H1 (cell line): ENCODE results near the gene DRC3. TPM values are rescaled to one million over a fixed set of nuclear protein-coding genes. Genes with fewer than 3 reads are reported as not detected.

ENCODE experiments used
- CTCF ChIA-PET: fragments of 300-600 bp; sonication (Branson Sonifier 250); formaldehyde crosslinking; loops from one replicate; lab custom pipeline; 2021; ENCODE audit not compliant: partially characterized antibody; lab: Charles Lee
- POLR2A ChIA-PET: fragments of 300-600 bp; sonication (Branson Sonifier 250); formaldehyde crosslinking; loops from one replicate; lab custom pipeline; 2021; ENCODE audit warnings: inconsistent platforms; ENCODE audit not compliant: partially characterized antibody; lab: Charles Lee
- DNase-seq, 2 experiments: peaks; one replicate each; pipeline versions ENCODE4 v3.0.0 to v3.0.0-alpha.2; 2010 to 2022; ENCODE audit warnings: low spot score in 2 of 2, low read depth in 1 of 2, mixed read lengths in 1 of 2
- FAIRE-seq: peaks from 2 replicates; lab custom pipeline; 2011; peaks lifted over from hg19 to GRCh38; lab: Jason Lieb, UNC
- H2AFZ ChIP-seq: 2 replicates; pipeline ENCODE4 v1.8.1; 2012; ENCODE audit warnings: low read length, inconsistent platforms
- H2AK5ac ChIP-seq: 2 replicates; pipeline ENCODE4 v1.6.1; 2013; ENCODE audit warnings: low read depth, low read length
- H2BK120ac ChIP-seq: replicated peaks from 2 replicates; pipeline ENCODE3; 2013; ENCODE audit warnings: low read depth, low read length, inconsistent platforms
- H2BK12ac ChIP-seq: 2 replicates; pipeline ENCODE4 v1.6.1; 2013; ENCODE audit warnings: low read depth, low read length
- H2BK15ac ChIP-seq: 2 replicates; pipeline ENCODE4 v1.6.1; 2013; ENCODE audit warnings: low read length
- H2BK20ac ChIP-seq: 2 replicates; pipeline ENCODE4 v1.6.1; 2013; ENCODE audit warnings: low read length
- H2BK5ac ChIP-seq: 2 replicates; pipeline ENCODE4 v1.6.1; 2013; ENCODE audit warnings: low read depth, low read length
- H3K14ac ChIP-seq: 2 replicates; pipeline ENCODE4 v1.6.1; 2013; ENCODE audit warnings: inconsistent platforms; ENCODE audit not compliant: insufficient read length
- H3K18ac ChIP-seq: 2 replicates; pipeline ENCODE4 v1.6.1; 2013; ENCODE audit warnings: low read length; ENCODE audit errors: extremely low read depth
- H3K23ac ChIP-seq: 2 replicates; pipeline ENCODE4 v1.6.1; 2013; ENCODE audit warnings: inconsistent platforms; ENCODE audit not compliant: insufficient read length
- H3K23me2 ChIP-seq: 2 replicates; pipeline ENCODE4 v1.6.1; 2013; ENCODE audit warnings: low read depth, low read length
- H3K27ac ChIP-seq: 2 replicates; pipeline ENCODE4 v1.6.1; 2011; ENCODE audit warnings: low read depth, low read length, inconsistent platforms
- H3K27me3 ChIP-seq, 4 experiments: replicated peaks in 1 of 4; 1 replicate in 1 of 4; 2 replicates in 3 of 4; pipeline versions ENCODE4 v1.6.1 to v1.8.1; 2011 to 2013; ENCODE audit warnings: low read length in 3 of 4, mild to moderate bottlenecking in 3 of 4, inconsistent platforms in 2 of 4, mixed read lengths in 2 of 4, moderate library complexity in 1 of 4; ENCODE audit not compliant: control insufficient read depth in 3 of 4, insufficient read depth in 3 of 4; ENCODE audit errors: extremely low read depth in 1 of 4
- H3K36me3 ChIP-seq, 4 experiments: 2 replicates each; pipeline versions ENCODE4 v1.6.1 to v1.8.1; 2011 to 2013; ENCODE audit warnings: mild to moderate bottlenecking in 4 of 4, low read length in 3 of 4, moderate library complexity in 2 of 4, control low read depth in 1 of 4, inconsistent platforms in 1 of 4; ENCODE audit not compliant: insufficient read depth in 4 of 4, control insufficient read depth in 2 of 4
- H3K4ac ChIP-seq: replicated peaks from 2 replicates; pipeline ENCODE3; 2013; ENCODE audit warnings: low read length, low read depth, mixed read lengths, inconsistent platforms; ENCODE audit not compliant: insufficient read length
- H3K4me1 ChIP-seq, 4 experiments: replicated peaks in 1 of 4; 1 replicate in 1 of 4; 2 replicates in 3 of 4; pipeline versions ENCODE4 v1.6.1 to v1.8.1; 2011 to 2013; ENCODE audit warnings: low read length in 3 of 4, inconsistent platforms in 2 of 4, mixed read lengths in 1 of 4; ENCODE audit not compliant: insufficient read depth in 4 of 4, control insufficient read depth in 3 of 4
- H3K4me2 ChIP-seq, 2 experiments: 2 replicates each; pipeline versions ENCODE4 v1.6.1 to v1.8.1; 2011 to 2013; ENCODE audit warnings: low read depth in 2 of 2, low read length in 2 of 2, control low read depth in 1 of 2, inconsistent platforms in 1 of 2, mild to moderate bottlenecking in 1 of 2; ENCODE audit not compliant: insufficient read depth in 1 of 2
- H3K4me3 ChIP-seq, 4 experiments: fragments of 200-600, 300-600 bp in 1 of 4; sonication (generic), shearing (Covaris generic), sonication (Bioruptor Twin) in 1 of 4; 2 replicates each; pipeline versions ENCODE4 v1.5.1 to v1.8.1; 2011 to 2016; ENCODE audit warnings: low read length in 4 of 4, low read depth in 3 of 4, control low read depth in 2 of 4, inconsistent platforms in 2 of 4, mild to moderate bottlenecking in 2 of 4, mixed read lengths in 1 of 4, moderate library complexity in 1 of 4; ENCODE audit not compliant: insufficient read depth in 2 of 4; ENCODE audit errors: extremely low read depth in 1 of 4
- H3K56ac ChIP-seq: replicated peaks from 2 replicates; pipeline ENCODE3; 2013; ENCODE audit warnings: low read depth, mild to moderate bottlenecking, mixed read lengths, low read length, inconsistent platforms; ENCODE audit not compliant: insufficient read length
- H3K79me1 ChIP-seq: 2 replicates; pipeline ENCODE4 v1.6.1; 2013; ENCODE audit warnings: low read depth, low read length, control low read depth
- H3K79me2 ChIP-seq, 2 experiments: 2 replicates each; pipeline versions ENCODE4 v1.6.1 to v1.8.1; 2012 to 2013; ENCODE audit warnings: low read length in 2 of 2, mild to moderate bottlenecking in 2 of 2, inconsistent platforms in 1 of 2; ENCODE audit not compliant: insufficient read depth in 2 of 2, control insufficient read depth in 1 of 2
- H3K9ac ChIP-seq, 4 experiments: replicated peaks in 1 of 4; 1 replicate in 1 of 4; 2 replicates in 3 of 4; pipeline versions ENCODE4 v1.6.1 to v1.8.1; 2011 to 2013; ENCODE audit warnings: low read depth in 3 of 4, low read length in 3 of 4, control low read depth in 2 of 4, mild to moderate bottlenecking in 2 of 4, moderate library complexity in 2 of 4, inconsistent platforms in 1 of 4; ENCODE audit errors: extremely low read depth in 1 of 4
- H3K9me3 ChIP-seq, 2 experiments: 2 replicates each; pipeline versions ENCODE4 v1.6.1 to v1.8.1; 2012 to 2013; ENCODE audit warnings: mild to moderate bottlenecking in 2 of 2, moderate library complexity in 2 of 2, control low read depth in 1 of 2, inconsistent platforms in 1 of 2, low read depth in 1 of 2, low read length in 1 of 2, mixed read lengths in 1 of 2; ENCODE audit not compliant: insufficient read depth in 2 of 2
- H4K20me1 ChIP-seq, 2 experiments: replicated peaks in 1 of 2; 2 replicates each; pipeline versions ENCODE3 to v1.8.1; 2011 to 2013; ENCODE audit warnings: inconsistent platforms in 2 of 2, low read length in 2 of 2, mild to moderate bottlenecking in 1 of 2; ENCODE audit not compliant: insufficient read depth in 2 of 2, control insufficient read depth in 1 of 2
- H4K5ac ChIP-seq: 2 replicates; pipeline ENCODE4 v1.6.1; 2013; ENCODE audit warnings: low read length, low read depth, mixed read lengths, inconsistent platforms; ENCODE audit not compliant: insufficient read length
- H4K8ac ChIP-seq: 2 replicates; pipeline ENCODE4 v1.8.0; 2013; ENCODE audit warnings: mild to moderate bottlenecking, moderate library complexity, low read length, inconsistent platforms; ENCODE audit not compliant: insufficient read depth; ENCODE audit errors: extremely low read depth
- H4K91ac ChIP-seq: replicated peaks from 2 replicates; pipeline ENCODE3; 2013; ENCODE audit warnings: low read length, mixed read lengths, inconsistent platforms; ENCODE audit not compliant: insufficient read length
- KDM5A ChIP-seq: fragments of 200-600 bp; IDR thresholded peaks from 2 replicates; pipeline ENCODE4 v1.7.1; 2012; ENCODE audit warnings: mild to moderate bottlenecking, low read length, inconsistent platforms, mixed read lengths
- SIN3A ChIP-seq, 2 experiments: IDR thresholded peaks in 1 of 2; conservative IDR thresholded peaks in 1 of 2; 2 replicates each; pipeline ENCODE4 v1.6.1; 2011 to 2012; ENCODE audit warnings: low read length in 2 of 2, improper control_type of control experiment in 1 of 2, low read depth in 1 of 2, mild to moderate bottlenecking in 1 of 2
- WGBS, 2 experiments: shearing (Covaris generic) in 1 of 2; methylation state at CpG; one replicate each; pipeline versions ENCODE4 v1.1.6 to v1.1.7; 2013 to 2015; ENCODE audit warnings: low lambda C conversion rate in 2 of 2, mixed read lengths in 2 of 2, inconsistent platforms in 1 of 2, low coverage in 1 of 2, missing lambda C conversion rate in 1 of 2; ENCODE audit not compliant: insufficient replicate concordance in 2 of 2, insufficient coverage in 1 of 2, insufficient read length in 1 of 2; ENCODE audit errors: extremely low coverage in 1 of 2, missing lambda C conversion rate in 1 of 2; 5-methylcytosine and 5-hydroxymethylcytosine counted together
- polyA plus RNA-seq, 7 experiments: library from polyadenylated mRNA; depleted of rRNA in 3 of 7; stranded (reverse) in 5 of 7; unstranded in 2 of 7; fragments of >200 nt in 5 of 7; fragments of 200-250 nt in 2 of 7; gene quantifications; 1 replicate in 5 of 7; 2 replicates in 1 of 7; 4 replicates in 1 of 7; pipeline versions ENCODE4 v1.2.1 to v1.2.3, GENCODE V29; 2011 to 2013; ENCODE audit warnings: missing spikeins in 2 of 7, mixed read lengths in 2 of 7
- total RNA-seq: library from RNA; stranded (reverse); fragmentation: NEBNext Ultra II Directional; extraction: Animal tissue kit (Norgen Biotek cat#: 25700); gene quantifications from 2 replicates; pipeline ENCODE4 v1.2.1, GENCODE V29; 2021
- TF ChIP-seq, protein P1 (sequence below): IDR thresholded peaks from 2 replicates; pipeline ENCODE4 v1.6.1; 2011; ENCODE audit warnings: low read length, improper control_type of control experiment

Gene DRC3
- total and polyA plus RNA-seq, 2 of the 8 experiments (the other 6 are each of a cell fraction or from before 2014, with no cell fraction given), result 0.59 TPM; not detected in 1

DNA sequence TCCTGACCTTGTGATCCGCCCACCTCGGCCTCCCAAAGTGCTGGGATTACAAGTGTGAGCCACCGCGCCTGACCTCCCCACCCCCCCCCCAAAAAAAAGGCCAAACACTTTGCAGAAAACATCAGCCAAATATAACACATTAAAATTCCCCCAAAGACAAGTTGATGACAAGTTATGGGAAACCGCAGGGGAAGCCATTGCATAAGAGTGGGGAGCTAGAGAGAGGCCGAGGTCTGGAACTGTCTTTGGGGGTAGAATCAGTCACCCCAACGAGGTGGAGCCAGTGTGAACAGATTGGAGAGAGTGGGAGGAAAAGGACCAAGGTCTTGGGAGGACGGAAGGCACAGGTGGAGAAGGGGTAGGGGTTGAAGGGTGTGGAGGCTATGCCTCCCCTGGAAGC is 2.8 kb downstream of the DRC3 start:
- Histone ChIP-seq H3K27me3 (no peaks in the 10 kb centered on the region), H2BK20ac (no peak overlapping the region), H3K27ac (no peak overlapping the region), H3K36me3 (no peaks in the 10 kb centered on the region), H4K5ac (no peak overlapping the region), H3K56ac (no peak overlapping the region), H2AK5ac (no peak overlapping the region), H3K4me2 (no peak overlapping the region), H3K4ac (no peak overlapping the region), H2AFZ (no peak overlapping the region), H4K8ac (peak overlapping the region; percentile 35; the same call in 1 of the 2 replicates), H4K20me1 (no peaks in the 10 kb centered on the region), H3K9ac (no peak overlapping the region), H2BK5ac (no peak overlapping the region), H3K79me2 (no peaks in the 10 kb centered on the region), H3K9me3 (no peaks in the 10 kb centered on the region), H4K91ac (no peak overlapping the region), H3K4me3 (no peak overlapping the region), H2BK15ac (no peak overlapping the region), H3K18ac (no peak overlapping the region), H2BK12ac (no peak overlapping the region), H3K4me1 (peaks cover 0 to 5% (median 2%) of the 10 kb centered on the region in 4 experiments; a peak in 2 of 7 replicates), H3K23ac (no peak overlapping the region), H3K79me1 (no peaks in the 10 kb centered on the region), H2BK120ac (no peak overlapping the region), H3K23me2 (peaks cover 5% of the 10 kb centered on the region; the same call in 1 of the 2 replicates), H3K14ac (no peak overlapping the region)
- POLR2A ChIA-PET, result no interaction called here
- 81% methylated on average over 6 of the region's 8 CpGs; no CpG with 5 or more reads in 1 of the 2 experiments for WGBS, 2 experiments
- no peak for TF ChIP-seq SIN3A (conservative IDR thresholded peaks at IDR 0.05 in 1 of 2, IDR thresholded peaks at IDR 0.05 in 1 of 2; ENCODE audit: low read depth in 1 of 2, low read length in 2 of 2)
- TF ChIP-seq, protein P1, sequence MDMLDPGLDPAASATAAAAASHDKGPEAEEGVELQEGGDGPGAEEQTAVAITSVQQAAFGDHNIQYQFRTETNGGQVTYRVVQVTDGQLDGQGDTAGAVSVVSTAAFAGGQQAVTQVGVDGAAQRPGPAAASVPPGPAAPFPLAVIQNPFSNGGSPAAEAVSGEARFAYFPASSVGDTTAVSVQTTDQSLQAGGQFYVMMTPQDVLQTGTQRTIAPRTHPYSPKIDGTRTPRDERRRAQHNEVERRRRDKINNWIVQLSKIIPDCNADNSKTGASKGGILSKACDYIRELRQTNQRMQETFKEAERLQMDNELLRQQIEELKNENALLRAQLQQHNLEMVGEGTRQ, result no peak
- TF ChIP-seq KDM5A, result no peak
- CTCF ChIA-PET, result interaction anchor here (0.8 to 1.2 kb wide), 5 partner anchors 10 to 174 kb away, joined by 3 to 6 read pairs (median 3); no protein-coding TSS in a partner anchor
- FAIRE-seq (no peak), DNase-seq (no peak)
